Occipital lobe (tissue), 2 donors: Measurements from ENCODE around the gene CUL9. TPM values are rescaled to one million over a fixed set of nuclear protein-coding genes. Genes with fewer than 3 reads are reported as not detected.

ENCODE experiments used
- DNase-seq: peaks from one replicate; lab custom pipeline; 2025; lab: John Stamatoyannopoulos, UW
- total RNA-seq: library from RNA; depleted of rRNA; stranded (reverse); fragments of >200 nt; gene quantifications from one replicate; pipeline ENCODE4 v1.2.3, GENCODE V29; 2014

The CUL9 gene
- total RNA-seq, 1 donor from 2014 or later = 23.9 TPM

DNA sequence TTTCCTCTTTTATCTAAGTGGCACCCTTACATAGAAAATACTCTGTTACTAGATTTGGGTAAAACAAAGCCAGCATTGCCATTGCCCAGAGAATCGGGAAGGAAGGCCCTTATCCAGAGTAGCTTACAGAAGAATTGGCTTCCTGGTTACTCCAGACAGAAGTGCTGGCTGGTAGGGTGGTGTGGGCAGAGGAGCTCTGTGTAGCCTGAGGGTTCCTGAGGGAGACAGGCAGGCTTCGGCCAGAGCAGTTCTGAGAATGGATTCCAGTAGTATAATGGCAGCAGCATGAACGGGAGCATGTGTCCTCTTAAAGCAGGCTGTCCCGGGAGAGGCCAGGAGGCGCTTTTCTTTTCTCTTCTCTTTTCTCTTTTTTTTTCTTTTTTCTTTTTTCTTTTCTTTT is 11.9 kb downstream of the CUL9 start:
- DNase-seq = no peak

DNA sequence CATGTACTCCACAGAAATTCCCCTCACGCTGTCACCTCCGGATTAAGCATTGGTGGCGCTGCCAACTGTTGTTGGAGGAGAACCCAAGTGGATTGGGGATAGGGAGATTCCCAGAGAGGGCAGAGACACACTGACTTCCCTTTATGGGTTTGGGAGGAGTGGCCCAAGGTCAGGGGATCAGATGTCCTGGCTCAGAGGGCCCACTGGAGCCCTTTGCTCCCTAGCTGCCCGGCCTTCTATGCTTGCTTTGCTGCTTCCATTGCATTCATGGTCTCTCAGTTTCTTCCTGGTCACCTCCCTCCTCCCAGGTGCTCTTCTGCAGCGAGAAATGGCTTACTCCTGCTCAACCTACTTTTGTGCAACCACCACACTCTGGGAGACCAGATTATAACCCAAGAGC is 14.3 kb downstream of the CUL9 start:
- no peak for DNase-seq

DNA sequence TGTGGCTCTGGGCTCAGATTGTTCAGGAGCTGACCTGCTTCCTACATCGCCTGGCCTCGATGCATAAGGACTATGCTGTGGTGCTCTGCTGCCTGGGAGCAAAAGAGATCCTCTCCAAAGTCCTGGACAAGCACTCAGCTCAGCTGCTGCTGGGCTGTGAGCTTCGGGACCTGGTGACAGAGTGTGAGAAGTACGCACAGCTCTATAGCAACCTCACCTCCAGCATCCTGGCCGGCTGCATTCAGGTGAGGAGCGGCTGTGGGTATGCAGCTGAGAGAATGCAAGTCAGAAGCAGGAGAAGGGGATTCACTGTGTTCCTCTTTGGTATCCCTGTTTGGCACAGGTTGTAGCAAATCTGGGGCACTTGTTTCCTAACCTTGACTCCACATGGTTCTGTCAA is 17.9 kb downstream of the CUL9 start:
- no peak for DNase-seq

DNA sequence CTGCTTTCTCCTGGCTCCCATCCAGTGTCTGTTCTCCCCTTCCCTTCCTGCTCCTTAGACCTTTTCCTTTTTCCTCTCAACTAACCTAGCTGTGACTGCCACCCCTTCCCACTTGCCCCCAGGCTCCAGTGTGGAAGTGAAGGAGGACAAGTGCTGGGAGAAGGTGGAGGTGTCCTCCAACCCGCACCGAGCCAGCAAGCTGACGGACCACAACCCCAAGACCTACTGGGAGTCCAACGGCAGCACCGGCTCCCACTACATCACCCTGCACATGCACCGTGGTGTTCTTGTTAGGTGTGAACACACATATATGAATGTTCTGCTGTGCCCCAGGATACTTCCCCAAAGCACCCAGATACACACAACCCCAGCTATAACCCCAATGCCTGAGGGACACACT is 18.5 kb downstream of the CUL9 start:
- no peak for DNase-seq

DNA sequence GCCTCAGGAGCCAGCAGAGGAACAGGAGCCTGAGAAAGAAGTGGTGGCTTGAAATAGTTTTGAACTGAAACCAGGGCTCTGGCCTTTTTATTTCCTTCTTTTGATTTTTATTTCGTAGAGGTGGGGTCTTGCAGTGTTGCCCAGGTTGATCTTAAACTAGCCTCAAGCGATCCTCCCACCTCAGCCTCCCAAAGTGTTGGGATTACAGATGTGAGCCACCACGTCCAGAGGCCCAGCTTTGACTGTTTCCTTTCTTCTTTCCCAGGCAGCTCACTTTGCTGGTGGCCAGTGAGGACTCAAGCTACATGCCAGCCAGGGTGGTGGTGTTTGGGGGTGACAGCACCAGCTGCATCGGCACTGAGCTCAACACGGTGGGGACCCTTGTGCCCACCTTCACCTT is 20.5 kb downstream of the CUL9 start:
- no peak for DNase-seq

DNA sequence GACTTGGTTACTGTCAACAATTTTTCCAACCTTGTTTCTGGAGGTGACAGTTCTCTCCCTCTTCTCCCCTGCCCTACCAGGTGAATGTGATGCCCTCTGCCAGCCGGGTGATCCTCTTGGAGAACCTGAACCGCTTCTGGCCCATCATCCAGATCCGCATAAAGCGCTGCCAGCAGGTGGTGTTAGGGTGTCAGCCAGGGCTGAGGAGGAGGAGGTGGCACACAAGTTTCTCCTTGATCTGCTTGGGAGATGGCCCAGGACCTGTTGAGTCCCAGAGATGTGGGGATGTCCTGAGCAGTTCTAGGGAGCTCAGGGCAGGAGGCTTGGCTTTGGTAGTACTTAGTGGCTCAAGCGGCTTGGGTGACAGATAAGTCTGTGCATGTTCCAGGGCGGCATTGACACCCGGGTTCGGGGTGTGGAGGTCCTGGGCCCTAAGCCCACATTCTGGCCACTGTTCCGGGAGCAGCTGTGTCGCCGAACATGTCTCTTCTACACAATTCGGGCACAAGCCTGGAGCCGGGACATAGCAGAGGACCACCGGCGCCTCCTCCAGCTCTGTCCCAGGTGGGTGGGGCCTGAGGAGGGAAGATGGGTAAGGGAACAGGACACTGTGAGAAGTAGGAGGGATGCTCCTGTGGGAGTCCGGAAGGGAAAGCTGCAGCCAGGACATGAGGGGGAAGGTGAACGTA is 21.2 kb downstream of the CUL9 start:
- no peak for DNase-seq

DNA sequence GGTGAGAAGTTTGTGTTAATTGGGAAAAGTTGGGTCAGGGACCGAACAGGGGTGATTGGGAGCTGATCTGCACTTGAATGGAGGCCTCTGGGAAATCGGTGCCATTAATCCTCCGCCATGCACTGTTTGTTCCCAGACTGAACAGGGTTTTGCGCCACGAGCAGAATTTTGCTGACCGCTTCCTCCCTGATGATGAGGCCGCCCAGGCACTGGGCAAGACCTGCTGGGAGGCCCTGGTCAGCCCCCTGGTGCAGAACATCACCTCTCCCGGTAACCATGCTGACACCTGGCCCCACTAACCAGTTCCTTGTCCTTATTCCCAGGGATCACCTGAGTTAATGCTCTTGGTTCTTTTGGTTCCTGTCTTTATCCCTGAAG is 21.7 kb downstream of the CUL9 start:
- no peak for DNase-seq

DNA sequence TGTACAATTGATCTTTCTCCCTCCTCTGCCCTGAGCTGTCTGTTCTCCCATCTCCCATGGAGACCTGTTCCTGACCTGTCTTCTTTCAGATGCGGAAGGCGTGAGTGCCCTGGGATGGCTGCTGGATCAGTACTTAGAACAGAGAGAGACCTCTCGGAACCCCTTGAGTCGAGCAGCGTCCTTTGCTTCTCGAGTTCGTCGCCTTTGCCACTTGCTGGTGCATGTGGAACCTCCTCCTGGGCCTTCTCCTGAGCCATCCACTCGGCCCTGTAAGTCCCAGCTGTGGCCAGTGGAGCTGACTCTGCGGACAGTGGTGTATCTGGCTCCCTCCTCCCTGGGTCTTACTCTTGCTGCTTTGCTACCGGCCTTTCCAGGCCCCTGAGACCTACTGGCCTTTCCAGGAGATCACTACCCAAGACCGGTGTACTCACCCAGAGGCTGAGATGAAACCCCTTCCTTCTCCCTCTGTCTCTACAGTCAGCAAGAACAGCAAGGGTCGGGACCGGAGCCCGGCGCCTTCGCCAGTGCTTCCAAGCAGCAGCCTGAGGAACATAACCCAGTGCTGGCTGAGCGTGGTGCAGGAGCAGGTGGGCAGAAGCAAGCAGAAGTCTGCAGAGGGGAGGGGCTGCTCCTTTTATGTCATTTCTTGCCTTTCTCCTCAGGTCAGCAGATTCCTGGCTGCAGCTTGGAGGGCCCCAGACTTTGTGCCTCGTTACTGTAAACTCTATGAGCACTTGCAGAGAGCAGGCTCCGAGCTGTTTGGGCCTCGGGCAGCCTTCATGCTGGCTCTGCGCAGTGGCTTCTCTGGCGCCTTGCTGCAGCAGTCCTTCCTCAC is 22.5 kb downstream of the CUL9 start:
- no peak for DNase-seq

DNA sequence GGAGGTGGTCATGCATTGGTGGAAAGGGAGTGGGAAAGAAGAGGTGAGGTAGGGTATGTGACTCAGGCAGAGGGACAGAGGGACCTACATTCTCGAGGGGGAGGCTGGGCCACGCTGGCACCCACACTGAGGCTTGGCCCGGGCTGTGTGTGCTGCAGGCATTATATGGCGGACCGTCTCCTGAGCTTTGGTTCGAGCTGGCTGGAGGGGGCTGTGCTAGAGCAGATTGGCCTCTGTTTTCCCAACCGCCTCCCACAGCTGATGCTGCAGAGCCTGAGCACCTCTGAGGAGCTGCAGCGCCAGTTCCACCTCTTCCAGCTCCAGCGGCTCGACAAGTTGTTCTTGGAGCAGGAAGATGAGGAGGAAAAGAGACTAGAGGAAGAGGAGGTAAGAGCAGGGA is 23.9 kb downstream of the CUL9 start:
- no peak for DNase-seq

DNA sequence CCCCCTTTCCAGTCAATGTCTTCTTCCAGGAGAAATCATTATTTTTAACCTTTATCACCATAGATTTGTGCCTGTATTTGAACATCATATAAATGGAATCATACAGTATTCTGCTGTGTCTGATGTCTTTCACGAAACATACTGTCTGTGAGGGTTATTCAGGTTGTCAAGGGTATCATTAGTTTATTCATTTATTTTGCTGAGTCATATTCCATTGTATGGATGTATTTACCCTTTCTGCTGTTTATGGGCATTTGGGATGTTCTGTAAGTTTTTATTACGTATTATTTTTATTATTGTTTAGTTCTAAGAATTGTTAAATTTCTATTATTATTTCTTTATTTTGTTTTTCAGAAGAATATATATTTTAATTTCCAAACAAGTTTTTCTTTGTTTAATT is 25.3 kb downstream of the CUL9 start:
- DNase-seq = no peak

DNA sequence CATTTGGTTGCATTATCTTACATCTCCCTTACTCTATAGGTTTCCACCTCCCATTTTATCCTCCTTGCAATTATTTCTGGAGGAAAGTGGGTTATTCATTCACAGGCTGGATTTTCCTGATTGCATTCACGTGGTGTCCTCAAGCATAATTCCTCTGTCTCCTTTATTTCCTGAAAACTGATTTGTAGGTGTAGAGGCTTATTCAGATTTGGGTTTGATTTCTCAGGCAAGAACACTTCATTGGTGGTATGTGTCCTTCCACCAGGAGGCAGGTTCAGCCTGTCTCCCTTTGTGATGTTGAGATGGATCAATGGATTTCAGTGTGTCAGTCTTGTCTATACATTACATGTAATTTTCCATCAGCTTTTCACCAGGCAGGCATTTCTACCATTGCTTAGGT is 30.0 kb downstream of the CUL9 start:
- no peak for DNase-seq

DNA sequence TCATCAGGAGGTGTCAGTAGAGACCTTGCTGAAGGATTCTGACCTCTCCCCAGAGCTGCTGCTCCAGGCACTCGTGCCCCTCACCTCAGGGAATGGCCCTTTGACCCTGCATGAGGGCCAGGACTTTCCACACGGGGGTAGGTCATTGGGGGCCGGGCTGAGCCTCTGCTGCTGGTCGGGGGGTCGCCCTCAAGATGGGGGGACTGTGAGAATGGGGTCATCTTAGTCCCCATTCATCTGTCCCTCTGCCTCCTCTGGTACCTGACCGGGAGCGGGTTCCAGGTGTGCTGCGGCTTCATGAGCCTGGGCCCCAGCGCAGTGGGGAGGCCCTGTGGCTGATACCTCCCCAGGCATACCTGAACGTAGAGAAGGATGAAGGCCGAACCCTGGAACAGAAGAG is 31.4 kb downstream of the CUL9 start:
- no peak for DNase-seq

DNA sequence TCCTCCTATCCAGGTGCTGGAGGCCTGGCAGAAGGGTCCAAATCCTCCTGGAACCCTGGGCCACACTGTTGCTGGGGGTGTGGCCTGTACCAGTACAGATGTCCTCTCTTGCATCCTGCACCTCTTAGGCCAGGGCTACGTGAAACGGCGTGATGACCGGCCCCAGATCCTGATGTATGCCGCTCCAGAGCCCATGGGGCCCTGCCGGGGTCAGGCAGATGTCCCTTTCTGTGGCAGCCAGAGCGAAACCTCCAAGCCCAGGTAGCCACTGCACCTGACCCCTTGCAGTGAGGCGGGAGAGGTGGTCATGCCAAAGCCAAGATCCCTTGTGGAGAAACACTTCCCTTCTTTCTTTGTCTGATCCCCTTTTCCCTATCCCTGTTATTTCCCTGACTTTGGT is 33.1 kb downstream of the CUL9 start:
- no peak for DNase-seq

DNA sequence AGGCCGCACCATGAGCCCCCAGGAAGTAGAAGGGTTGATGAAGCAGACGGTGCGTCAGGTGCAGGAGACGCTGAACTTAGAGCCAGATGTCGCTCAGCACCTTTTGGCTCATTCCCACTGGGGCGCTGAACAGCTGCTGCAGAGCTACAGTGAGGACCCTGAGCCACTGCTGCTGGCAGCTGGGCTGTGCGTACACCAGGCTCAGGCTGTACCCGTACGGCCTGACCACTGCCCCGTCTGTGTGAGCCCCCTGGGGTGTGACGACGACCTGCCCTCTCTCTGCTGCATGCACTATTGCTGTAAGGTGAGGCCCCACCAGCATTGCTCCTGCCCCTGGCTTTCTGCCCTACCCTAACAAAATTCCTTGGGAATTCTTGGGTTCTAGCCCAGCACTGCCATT is 34.2 kb downstream of the CUL9 start:
- no peak for DNase-seq

DNA sequence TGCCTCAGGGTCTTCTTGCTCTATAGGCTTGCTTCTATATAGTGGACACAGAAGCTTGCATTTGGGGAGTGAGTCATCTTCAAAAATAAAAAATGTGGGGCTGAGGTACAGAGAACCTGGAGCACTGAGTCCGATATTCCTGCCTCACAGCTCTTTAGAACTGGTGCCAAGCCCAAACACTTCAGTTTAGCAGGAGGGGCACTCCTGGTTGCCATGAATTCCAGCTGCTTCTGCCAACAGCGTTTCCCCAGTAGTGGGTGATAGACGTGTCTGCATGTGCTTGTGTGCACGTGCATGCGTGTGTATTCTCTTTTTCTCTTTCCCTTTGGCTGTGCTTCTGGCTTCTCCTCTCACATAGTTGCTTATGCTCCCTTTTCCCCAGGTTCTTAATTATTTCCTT is 35.4 kb downstream of the CUL9 start:
- DNase-seq = no peak

DNA sequence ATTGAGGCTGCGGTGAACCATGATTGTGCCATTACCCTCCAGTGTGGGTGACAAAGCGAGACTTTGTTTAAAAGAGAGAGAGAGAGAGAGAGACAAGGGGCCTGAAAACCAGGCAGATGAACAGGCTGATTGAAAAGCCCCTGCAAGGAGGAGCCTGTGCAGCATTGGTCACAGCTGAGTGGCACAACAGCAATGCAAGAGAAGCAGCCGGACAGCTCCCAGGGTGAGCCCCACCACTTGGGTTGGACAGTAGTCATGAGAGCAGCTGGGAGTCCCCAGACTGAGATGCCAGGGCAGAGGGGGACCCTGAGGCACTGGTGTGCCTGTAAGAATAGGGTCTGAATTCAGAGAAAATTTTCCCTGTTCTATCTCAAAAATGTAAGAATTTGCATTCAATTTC is 37.1 kb downstream of the CUL9 start:
- no peak for DNase-seq

DNA sequence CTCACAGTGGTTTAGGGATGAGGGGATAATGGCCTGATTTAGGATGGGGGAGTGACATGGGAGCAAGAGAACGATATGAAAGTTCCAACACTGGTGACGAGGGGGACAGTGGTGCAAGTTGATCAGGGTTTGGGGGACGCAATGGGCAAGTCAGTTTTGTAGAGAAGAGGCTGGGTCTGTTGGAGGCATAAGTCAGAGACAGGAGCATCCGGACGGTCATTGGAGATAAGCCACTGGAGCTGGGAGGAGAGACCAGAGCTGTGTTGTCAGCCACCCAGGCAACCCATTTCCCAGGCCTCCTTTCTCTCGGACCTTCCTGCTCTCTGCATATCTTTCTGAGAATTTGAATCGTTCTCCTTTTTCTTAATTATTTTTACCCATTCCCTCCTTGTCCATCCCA is 37.8 kb downstream of the CUL9 start:
- no peak for DNase-seq

DNA sequence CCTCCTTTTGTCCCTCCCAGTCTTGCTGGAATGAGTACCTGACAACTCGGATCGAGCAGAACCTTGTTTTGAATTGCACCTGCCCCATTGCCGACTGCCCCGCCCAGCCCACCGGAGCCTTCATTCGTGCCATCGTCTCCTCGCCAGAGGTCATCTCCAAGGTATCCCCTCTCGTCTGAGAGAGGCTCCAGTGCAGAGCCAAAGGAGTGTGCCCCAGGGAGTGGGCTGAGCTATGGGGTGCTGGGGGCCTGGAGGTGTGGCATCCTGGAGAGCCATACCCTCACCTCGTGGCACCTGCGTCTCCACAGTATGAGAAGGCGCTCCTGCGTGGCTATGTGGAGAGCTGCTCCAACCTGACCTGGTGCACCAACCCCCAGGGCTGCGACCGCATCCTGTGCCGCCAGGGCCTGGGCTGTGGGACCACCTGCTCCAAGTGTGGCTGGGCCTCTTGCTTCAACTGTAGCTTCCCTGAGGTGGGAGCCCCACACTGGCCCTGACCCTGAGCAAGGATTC is 38.5 kb downstream of the CUL9 start:
- no peak for DNase-seq

DNA sequence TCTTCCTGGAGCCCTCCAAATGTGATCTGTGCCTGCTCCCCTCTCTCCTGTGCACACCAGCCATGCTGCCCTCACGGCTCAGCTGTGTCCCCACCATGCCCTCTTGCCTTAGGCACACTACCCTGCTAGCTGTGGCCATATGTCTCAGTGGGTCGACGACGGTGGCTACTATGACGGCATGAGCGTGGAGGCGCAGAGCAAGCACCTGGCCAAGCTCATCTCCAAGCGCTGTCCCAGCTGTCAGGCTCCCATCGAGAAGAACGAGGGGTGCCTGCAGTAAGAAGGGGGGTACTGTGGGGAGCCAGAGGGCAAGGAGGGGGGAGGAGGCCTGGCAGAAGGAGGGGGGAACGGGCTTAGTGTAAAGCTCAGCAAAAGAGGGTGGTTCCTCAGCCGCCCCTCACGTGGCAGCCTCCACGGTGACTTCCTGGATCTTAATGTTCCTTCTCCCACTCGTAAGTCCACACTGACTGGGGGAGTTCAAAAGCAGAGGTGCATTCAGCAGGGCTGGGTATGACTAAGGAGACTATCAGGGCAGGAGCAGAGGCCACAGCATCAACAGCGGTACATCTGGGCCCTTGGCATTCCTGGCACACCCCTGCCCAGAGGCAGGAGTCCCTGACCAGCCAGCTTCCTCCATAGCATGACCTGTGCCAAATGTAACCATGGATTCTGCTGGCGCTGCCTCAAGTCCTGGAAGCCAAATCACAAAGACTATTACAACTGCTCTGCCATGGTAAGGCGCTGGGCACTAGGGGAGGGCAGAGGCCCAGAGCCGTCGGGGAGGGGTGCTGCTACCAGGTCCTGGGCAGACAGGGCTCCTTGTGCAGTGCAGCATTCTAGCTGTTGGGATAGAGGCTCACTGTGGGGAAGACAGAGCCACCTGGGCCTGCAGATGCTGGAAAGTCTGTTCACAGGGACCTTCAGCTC is 39.3 kb downstream of the CUL9 start:
- DNase-seq = no peak

DNA sequence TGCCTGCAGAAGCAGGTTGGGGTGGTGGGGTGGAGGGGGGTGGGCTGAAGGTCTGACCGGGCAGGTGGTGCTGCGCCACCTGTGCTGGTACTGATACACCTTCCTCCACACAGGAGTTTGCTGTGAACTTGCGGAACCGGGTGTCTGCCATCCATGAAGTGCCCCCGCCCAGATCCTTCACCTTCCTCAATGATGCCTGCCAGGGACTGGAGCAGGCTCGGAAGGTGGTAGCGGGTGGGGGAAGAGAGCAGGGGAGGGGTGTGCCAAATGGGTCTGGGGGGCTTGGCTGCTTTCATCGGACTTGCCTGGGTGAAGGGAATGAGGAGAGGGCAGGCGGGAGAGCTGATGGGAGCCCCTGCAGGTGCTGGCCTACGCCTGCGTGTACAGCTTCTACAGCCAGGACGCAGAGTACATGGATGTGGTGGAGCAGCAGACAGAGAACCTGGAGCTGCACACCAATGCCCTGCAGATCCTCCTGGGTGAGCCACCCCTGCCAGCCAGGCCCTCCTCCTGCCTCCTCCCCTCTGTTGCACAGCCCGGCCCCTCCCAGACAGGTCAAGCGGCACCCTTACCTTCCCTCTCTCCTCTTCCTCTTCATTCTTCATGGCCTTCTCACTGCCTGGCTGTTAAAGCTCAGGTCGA is 40.5 kb downstream of the CUL9 start:
- no peak for DNase-seq

DNA sequence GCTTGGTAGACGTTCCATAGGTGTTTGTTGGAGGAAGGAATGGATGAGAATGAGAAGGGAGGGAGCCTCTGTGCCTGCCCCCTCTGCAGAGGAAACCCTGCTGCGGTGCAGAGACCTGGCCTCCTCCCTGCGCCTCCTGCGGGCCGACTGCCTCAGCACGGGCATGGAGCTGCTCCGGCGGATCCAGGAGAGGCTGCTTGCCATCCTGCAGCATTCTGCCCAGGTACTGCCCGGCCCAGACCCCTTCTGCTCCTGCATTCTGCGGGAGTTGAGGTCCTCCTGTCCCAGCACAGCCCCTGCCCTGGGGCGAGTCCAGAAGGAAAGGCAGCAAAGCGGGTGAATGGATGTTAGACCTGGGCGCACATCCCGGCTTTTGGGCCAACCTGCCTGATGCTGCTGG is 41.2 kb downstream of the CUL9 start:
- no peak for DNase-seq
